Measurements from ENCODE around the gene TSN.

Gene TSN

DNA sequence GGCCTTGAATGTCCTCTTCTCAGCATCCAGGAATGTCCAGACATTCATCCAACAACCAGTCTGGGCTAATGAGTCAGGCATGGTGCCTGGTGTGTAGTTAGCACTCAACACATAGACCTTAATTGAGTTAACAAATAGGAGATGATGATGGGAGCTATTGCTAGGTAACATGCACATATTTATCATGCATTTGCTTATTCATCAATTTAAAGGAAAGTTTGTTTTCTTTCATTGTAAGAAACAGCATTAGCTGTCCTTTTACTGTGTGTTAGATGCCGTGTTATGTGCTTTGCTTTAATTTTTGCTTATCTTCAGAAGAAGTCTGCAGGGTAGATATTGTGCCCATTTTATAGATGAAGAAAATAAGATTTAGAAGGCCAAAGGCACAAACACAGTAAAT, 43.2 kb downstream of the TSN start:
- no peaks in the 10 kb centered on the region for H3F3A ChIP-seq (ENCODE audit: low read depth)
- H3K36me3 ChIP-seq (ENCODE audit: insufficient read depth, low read length), result no peaks in the 10 kb centered on the region
- no peaks in the 10 kb centered on the region for H3K9me2 ChIP-seq (replicated peaks; ENCODE audit: low read depth, low read length)
- H3K9ac ChIP-seq (ENCODE audit: low read depth, low read length, poor library complexity, severe bottlenecking), result no peak overlapping the region
- H3K9me3 ChIP-seq (ENCODE audit: insufficient read depth, low read depth, low read length), result 0 out of 2 replicates have a peak, but pooled peaks cover 6% of the 10 kb centered on the region
- peaks cover 4% of the 10 kb centered on the region for H3K27me3 ChIP-seq (ENCODE audit: insufficient read depth, low read length, poor library complexity, severe bottlenecking)
- H3K4me2 ChIP-seq (ENCODE audit: low read depth, low read length, poor library complexity, severe bottlenecking), result no peak overlapping the region
- no peaks in the 10 kb centered on the region for H4K20me1 ChIP-seq (ENCODE audit: insufficient read depth, low read length, poor library complexity, severe bottlenecking)
- no peak overlapping the region for H3K4me3 ChIP-seq (ENCODE audit: low read length, poor library complexity, severe bottlenecking)
- no peak for TF ChIP-seq EZH2phosphoT487 (IDR thresholded peaks at IDR 0.05; ENCODE audit: borderline replicate concordance)
- TF ChIP-seq, protein P1, sequence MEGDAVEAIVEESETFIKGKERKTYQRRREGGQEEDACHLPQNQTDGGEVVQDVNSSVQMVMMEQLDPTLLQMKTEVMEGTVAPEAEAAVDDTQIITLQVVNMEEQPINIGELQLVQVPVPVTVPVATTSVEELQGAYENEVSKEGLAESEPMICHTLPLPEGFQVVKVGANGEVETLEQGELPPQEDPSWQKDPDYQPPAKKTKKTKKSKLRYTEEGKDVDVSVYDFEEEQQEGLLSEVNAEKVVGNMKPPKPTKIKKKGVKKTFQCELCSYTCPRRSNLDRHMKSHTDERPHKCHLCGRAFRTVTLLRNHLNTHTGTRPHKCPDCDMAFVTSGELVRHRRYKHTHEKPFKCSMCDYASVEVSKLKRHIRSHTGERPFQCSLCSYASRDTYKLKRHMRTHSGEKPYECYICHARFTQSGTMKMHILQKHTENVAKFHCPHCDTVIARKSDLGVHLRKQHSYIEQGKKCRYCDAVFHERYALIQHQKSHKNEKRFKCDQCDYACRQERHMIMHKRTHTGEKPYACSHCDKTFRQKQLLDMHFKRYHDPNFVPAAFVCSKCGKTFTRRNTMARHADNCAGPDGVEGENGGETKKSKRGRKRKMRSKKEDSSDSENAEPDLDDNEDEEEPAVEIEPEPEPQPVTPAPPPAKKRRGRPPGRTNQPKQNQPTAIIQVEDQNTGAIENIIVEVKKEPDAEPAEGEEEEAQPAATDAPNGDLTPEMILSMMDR (conservative IDR thresholded peaks at IDR 0.05; ENCODE audit: low read length), result no peak
- H2AFZ ChIP-seq (ENCODE audit: low read length), result no peak overlapping the region
- H3K4me1 ChIP-seq (ENCODE audit: insufficient read depth, low read length, poor library complexity, severe bottlenecking), result peaks cover 2% of the 10 kb centered on the region
- H3K79me2 ChIP-seq (ENCODE audit: insufficient read depth, low read length), result no peaks in the 10 kb centered on the region

DNA sequence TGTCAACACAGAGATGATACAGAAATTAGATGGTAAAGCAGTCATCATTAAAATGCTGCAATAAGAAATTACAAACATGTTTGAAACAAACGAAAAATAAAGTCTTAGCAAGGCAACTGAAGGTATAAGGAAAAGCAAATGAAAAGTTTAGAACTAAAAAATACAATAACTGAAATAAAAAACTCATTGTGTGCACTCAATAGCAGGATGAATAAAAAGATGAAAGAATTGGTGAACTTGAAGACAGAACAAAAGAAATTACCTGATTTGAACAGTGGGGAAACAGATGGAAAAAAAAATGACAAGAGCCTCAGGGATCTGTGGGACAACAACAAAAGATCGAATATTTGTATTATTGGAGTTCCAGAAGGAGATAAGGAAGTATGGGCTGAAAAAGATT, 46.5 kb downstream of the TSN start:
- TF ChIP-seq EZH2phosphoT487 (IDR thresholded peaks at IDR 0.05; ENCODE audit: borderline replicate concordance), result no peak
- TF ChIP-seq, protein P1 (conservative IDR thresholded peaks at IDR 0.05; ENCODE audit: low read length), result no peak
- H2AFZ ChIP-seq (ENCODE audit: low read length), result no peak overlapping the region
- no peaks in the 10 kb centered on the region for H3F3A ChIP-seq (ENCODE audit: low read depth)
- no peaks in the 10 kb centered on the region for H3K36me3 ChIP-seq (ENCODE audit: insufficient read depth, low read length)
- H3K4me3 ChIP-seq (ENCODE audit: low read length, poor library complexity, severe bottlenecking), result no peak overlapping the region
- H3K4me2 ChIP-seq (ENCODE audit: low read depth, low read length, poor library complexity, severe bottlenecking), result no peak overlapping the region
- no peaks in the 10 kb centered on the region for H3K9me2 ChIP-seq (replicated peaks; ENCODE audit: low read depth, low read length)
- peaks cover 4% of the 10 kb centered on the region for H3K27me3 ChIP-seq (ENCODE audit: insufficient read depth, low read length, poor library complexity, severe bottlenecking)
- H3K4me1 ChIP-seq (ENCODE audit: insufficient read depth, low read length, poor library complexity, severe bottlenecking), result peaks cover 15% of the 10 kb centered on the region
- H3K9ac ChIP-seq (ENCODE audit: low read depth, low read length, poor library complexity, severe bottlenecking), result no peak overlapping the region
- H4K20me1 ChIP-seq (ENCODE audit: insufficient read depth, low read length, poor library complexity, severe bottlenecking), result no peaks in the 10 kb centered on the region
- 0 out of 2 replicates have a peak, but pooled peaks cover 6% of the 10 kb centered on the region for H3K9me3 ChIP-seq (ENCODE audit: insufficient read depth, low read depth, low read length)
- no peaks in the 10 kb centered on the region for H3K79me2 ChIP-seq (ENCODE audit: insufficient read depth, low read length)

DNA sequence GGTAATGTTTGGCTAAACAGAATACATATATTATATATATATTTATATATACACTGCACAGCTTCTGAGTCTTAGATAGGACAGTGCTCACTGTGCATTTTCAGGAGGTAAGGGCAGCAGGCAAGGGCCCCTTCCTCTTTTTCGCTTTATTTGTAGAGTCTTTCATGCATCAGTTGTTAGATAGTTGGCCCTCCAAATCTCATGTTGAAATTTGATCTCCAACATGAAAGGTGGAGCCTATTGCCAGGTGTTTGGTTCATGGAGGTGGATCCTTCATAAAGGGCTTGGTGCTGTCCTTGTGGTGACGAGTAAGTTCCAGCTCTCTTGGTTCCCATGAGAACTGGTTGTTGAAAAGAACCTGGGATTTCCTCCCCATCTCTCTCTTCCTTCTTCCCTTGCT, 48.1 kb downstream of the TSN start:
- Histone ChIP-seq H2AFZ (ENCODE audit: low read length) (0 out of 2 replicates have a peak overlapping the region, but pooled peaks have one; percentile 48), H3K4me1 (ENCODE audit: insufficient read depth, low read length, poor library complexity, severe bottlenecking) (peaks cover 15% of the 10 kb centered on the region), H3K9ac (ENCODE audit: low read depth, low read length, poor library complexity, severe bottlenecking) (no peak overlapping the region), H3K27me3 (ENCODE audit: insufficient read depth, low read length, poor library complexity, severe bottlenecking) (no peaks in the 10 kb centered on the region), H3K9me3 (ENCODE audit: insufficient read depth, low read depth, low read length) (0 out of 2 replicates have a peak, but pooled peaks cover 6% of the 10 kb centered on the region), H3K36me3 (ENCODE audit: insufficient read depth, low read length) (no peaks in the 10 kb centered on the region), H4K20me1 (ENCODE audit: insufficient read depth, low read length, poor library complexity, severe bottlenecking) (no peaks in the 10 kb centered on the region), H3K9me2 (replicated peaks; ENCODE audit: low read depth, low read length) (no peaks in the 10 kb centered on the region), H3K4me3 (ENCODE audit: low read length, poor library complexity, severe bottlenecking) (no peak overlapping the region), H3K79me2 (ENCODE audit: insufficient read depth, low read length) (no peaks in the 10 kb centered on the region), H3F3A (ENCODE audit: low read depth) (no peaks in the 10 kb centered on the region), H3K4me2 (ENCODE audit: low read depth, low read length, poor library complexity, severe bottlenecking) (no peak overlapping the region)
- TF ChIP-seq EZH2phosphoT487 (IDR thresholded peaks at IDR 0.05; ENCODE audit: borderline replicate concordance), result no peak
- TF ChIP-seq, protein P1 (conservative IDR thresholded peaks at IDR 0.05; ENCODE audit: low read length), result no peak

All from Loucy (cell line).